ENCODE results near the gene CNPPD1.

Gene CNPPD1

GRCh38 chr2:219122202-219122980 is 54.3 kb downstream of the CNPPD1 start:
- DNase-seq (ENCODE audit: low spot score), result no peak

Data from hematopoietic multipotent progenitor cell treated with erythropoietin and hydrocortisone succinate and interleukin-3 and kit ligand, for 17 days (in vitro differentiated cells).